Small intestine (tissue), 7 donors: ENCODE data around the gene SLC2A2. TPM values are rescaled to one million over a fixed set of nuclear protein-coding genes. Genes with fewer than 3 reads are reported as not detected.

Experiments used
- DNase-seq, 2 donors: peaks; one replicate each; pipeline versions ENCODE4 v3.0.0 to v3.0.0-alpha.2; 2013
- FAIRE-seq: peaks from 2 replicates; lab custom pipeline; 2012; peaks lifted over from hg19 to GRCh38; lab: Jason Lieb, UNC
- H3K27ac ChIP-seq, 3 donors: one replicate each; pipeline ENCODE4 v1.5.1; 2013; ENCODE audit warnings: low read length in 2 of 3, mild to moderate bottlenecking in 2 of 3, control low read depth in 1 of 3, inconsistent platforms in 1 of 3, low read depth in 1 of 3, moderate library complexity in 1 of 3
- H3K27me3 ChIP-seq, 3 donors: one replicate each; pipeline ENCODE4 v1.6.1; 2013; ENCODE audit warnings: low read length in 3 of 3, inconsistent platforms in 1 of 3; ENCODE audit not compliant: control insufficient read depth in 3 of 3, insufficient read depth in 3 of 3
- H3K36me3 ChIP-seq, 3 donors: one replicate each; pipeline ENCODE4 v1.6.1; 2013; ENCODE audit warnings: low read length in 3 of 3, inconsistent platforms in 1 of 3, low read depth in 1 of 3, mild to moderate bottlenecking in 1 of 3, moderate library complexity in 1 of 3; ENCODE audit not compliant: control insufficient read depth in 3 of 3, insufficient read depth in 2 of 3
- H3K4me1 ChIP-seq, 3 donors: one replicate each; pipeline ENCODE4 v1.6.1; 2013; ENCODE audit warnings: low read length in 2 of 3, inconsistent platforms in 1 of 3, low read depth in 1 of 3, mild to moderate bottlenecking in 1 of 3, moderate library complexity in 1 of 3; ENCODE audit not compliant: control insufficient read depth in 3 of 3, insufficient read depth in 2 of 3
- H3K4me3 ChIP-seq, 3 donors: one replicate each; pipeline ENCODE4 v1.5.1; 2013; ENCODE audit warnings: low read length in 3 of 3, control low read depth in 1 of 3, inconsistent platforms in 1 of 3, low read depth in 1 of 3, mild to moderate bottlenecking in 1 of 3, moderate library complexity in 1 of 3
- H3K9me3 ChIP-seq, 2 donors: one replicate each; pipeline ENCODE4 v1.6.1; 2013; ENCODE audit warnings: low read depth in 1 of 2, low read length in 1 of 2; ENCODE audit not compliant: control insufficient read depth in 2 of 2, insufficient read depth in 1 of 2
- WGBS, 3 donors: extraction: QIAGEN DNeasy Blood & Tissue Kit; methylation state at CpG; one replicate each; pipeline ENCODE4 v1.1.7; 2013; 5-methylcytosine and 5-hydroxymethylcytosine counted together
- polyA plus RNA-seq, 4 donors: library from polyadenylated mRNA; stranded (reverse) in 3 of 4; unstranded in 1 of 4; fragments of 200-250 nt in 3 of 4; fragments of 120-200 nt in 1 of 4; gene quantifications; one replicate each; pipeline versions ENCODE4 v1.2.1 to v1.2.3, GENCODE V29; 2013
- donor health status: healthy with polysubstance abuse.
- donor health status: control.
- donor health status: control.
- donor health status: Bipolar disorder and iron deficiency.
- donor health status: healthy.

SLC2A2 gene
- polyA plus RNA-seq, 4 donors, result 24.6 to 212 (median 66.9) TPM

GRCh38 chr3:171023566-171023965 is 3.0 kb downstream of the SLC2A2 start:
- H3K27ac ChIP-seq, result peak overlapping the region in 2 of 3 donors; percentile 32 to 91
- DNase-seq (peak; percentile 72), FAIRE-seq (no peak)
- peaks cover 0 to 10% (median 0%) of the 10 kb centered on the region in 3 donors for H3K4me1 ChIP-seq
- H3K36me3 ChIP-seq, result peaks cover 0 to 3% (median 0%) of the 10 kb centered on the region in 3 donors
- H3K9me3 ChIP-seq, result no peaks in the 10 kb centered on the region
- H3K27me3 ChIP-seq, result peaks cover 0 to 2% (median 0%) of the 10 kb centered on the region in 3 donors
- H3K4me3 ChIP-seq, result peak overlapping the region in 2 of 3 donors; percentile 52 to 64

DNA sequence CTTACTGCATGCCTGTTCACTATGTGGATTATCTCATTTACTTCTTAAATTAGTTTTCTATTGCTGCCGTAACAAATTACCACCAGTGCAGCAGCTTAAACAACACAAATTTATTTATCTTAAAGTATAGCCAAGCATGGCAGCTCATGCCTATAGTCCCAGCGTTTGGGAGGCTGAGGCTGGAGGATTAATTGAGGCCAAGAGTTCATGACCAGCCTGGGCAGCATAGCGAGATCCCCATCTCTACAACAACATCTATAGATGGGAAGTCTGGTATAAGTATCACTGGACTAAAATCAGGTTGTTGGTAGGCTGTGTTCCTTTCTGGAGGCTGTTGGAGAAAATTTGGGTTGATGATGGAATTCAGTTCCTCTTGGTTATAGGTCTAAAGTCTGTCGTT is 5.1 kb downstream of the SLC2A2 start:
- Histone ChIP-seq H3K4me1 (peaks cover 1 to 22% (median 2%) of the 10 kb centered on the region in 3 donors), H3K27me3 (peaks cover 0 to 2% (median 0%) of the 10 kb centered on the region in 3 donors), H3K4me3 (peak overlapping the region in 1 of 3 donors; percentile 64), H3K27ac (peak overlapping the region in 1 of 3 donors; percentile 91), H3K36me3 (peaks cover 0 to 15% (median 4%) of the 10 kb centered on the region in 3 donors), H3K9me3 (no peaks in the 10 kb centered on the region)
- FAIRE-seq (no peak), DNase-seq (no peak)
- WGBS, 3 donors, result 76 to 83% (median 83%) methylated on average over 4 of the region's 4 CpGs

DNA sequence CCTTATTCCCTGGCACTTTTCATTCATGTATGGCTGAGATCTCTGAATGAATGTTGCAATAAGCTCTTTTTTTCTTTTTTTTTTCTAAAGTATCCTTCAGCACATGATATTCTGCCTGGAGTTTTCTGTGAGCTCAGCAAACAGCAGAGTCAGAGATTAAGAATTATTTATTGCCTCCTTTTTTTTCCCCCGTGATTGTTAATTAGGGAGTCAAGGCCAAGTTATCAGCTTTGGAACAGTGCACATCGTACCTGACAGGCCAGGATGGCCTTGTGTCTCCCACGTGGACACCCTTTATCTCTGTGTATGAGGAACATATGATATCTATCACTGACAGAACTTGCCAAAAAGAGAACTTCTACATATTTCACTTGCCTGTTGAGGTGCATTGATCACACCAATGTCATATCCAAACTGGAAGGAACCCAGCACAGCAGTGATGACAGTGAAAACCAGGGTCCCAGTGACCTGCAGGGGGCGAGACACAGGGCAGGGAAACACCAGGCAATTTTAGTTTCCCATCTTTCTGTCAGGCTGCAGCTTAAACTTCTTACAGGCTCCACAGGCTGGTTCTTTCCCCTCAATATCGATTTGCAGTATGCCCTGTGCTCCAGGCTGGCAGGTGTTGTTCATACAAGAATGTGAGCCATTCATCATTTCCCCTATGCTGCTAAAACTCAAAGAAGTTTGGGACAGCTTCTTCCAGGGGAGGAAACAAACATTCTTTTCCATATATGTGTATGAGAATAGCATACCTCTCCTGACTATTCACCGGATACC is 8.2 kb downstream of the SLC2A2 start:
- WGBS, 3 donors, result 17 to 35% (median 24%) methylated on average over 6 of the region's 6 CpGs
- peak; percentile 81 to 89 for DNase-seq
- Histone ChIP-seq H3K9me3 (no peaks in the 10 kb centered on the region), H3K4me1 (peaks cover 2 to 32% (median 4%) of the 10 kb centered on the region in 3 donors), H3K27ac (peak overlapping the region in 2 of 3 donors; percentile 30 to 63), H3K4me3 (no peak overlapping the region), H3K36me3 (peaks cover 0 to 26% (median 8%) of the 10 kb centered on the region in 3 donors), H3K27me3 (no peaks in the 10 kb centered on the region)
- no peak for FAIRE-seq

DNA sequence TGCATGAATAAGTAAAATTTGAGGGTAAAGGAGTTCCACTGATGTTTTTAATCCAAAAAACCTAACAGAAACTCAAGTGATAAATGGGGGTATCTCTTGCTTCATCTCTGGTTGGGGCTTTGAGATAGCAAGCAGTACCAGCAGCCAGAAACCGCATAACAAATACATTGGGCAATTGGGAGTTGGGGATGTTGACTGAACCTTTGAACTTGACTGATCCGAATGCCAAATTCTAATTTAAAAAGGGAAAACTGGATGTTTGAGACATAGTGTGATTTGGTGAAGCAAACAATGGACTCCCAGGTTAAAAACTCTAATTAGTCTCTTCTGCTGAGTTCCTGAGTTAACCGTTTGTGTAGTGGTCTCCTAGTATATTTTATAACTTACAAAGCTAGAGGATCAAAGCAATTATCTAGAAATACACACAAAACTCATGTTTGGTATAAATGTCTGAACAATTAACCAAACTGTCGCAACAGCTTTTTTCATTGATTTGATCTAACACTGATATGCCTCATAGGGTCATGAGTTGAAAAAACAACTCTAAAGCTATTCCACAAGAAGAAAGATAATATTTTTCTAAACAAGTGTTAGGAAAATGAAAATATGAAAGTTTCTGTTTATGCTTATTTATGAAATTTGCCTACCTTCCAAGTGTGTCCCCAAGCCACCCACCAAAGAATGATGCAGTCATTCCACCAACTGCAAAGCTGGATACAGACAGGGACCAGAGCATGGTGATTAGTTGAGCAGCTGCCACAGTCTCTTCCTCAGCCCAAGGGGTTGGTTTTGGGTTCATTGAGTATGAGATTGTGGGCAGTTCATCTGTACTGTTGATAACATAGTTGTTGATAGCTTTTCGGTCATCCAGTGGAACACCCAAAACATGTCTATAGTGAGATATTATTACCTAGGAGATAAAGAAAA is 12.4 kb downstream of the SLC2A2 start:
- WGBS, 3 donors, result 70 to 77% (median 72%) methylated on average over 5 of the region's 5 CpGs
- peaks cover 0 to 26% (median 11%) of the 10 kb centered on the region in 3 donors for H3K36me3 ChIP-seq
- DNase-seq (no peak), FAIRE-seq (no peak)
- H3K4me3 ChIP-seq, result no peak overlapping the region
- no peaks in the 10 kb centered on the region for H3K9me3 ChIP-seq
- H3K27ac ChIP-seq, result peak overlapping the region in 1 of 3 donors; percentile 54
- peaks cover 0 to 2% (median 0%) of the 10 kb centered on the region in 3 donors for H3K27me3 ChIP-seq
- H3K4me1 ChIP-seq, result peaks cover 2 to 60% (median 5%) of the 10 kb centered on the region in 3 donors

- H3K4me3 ChIP-seq, result no peak overlapping the region
- peaks cover 0 to 23% (median 13%) of the 10 kb centered on the region in 3 donors for H3K36me3 ChIP-seq
- 59 to 82% (median 64%) methylated on average over 4 of the region's 4 CpGs for WGBS, 3 donors
- H3K4me1 ChIP-seq, result peaks cover 0 to 52% (median 5%) of the 10 kb centered on the region in 3 donors
- DNase-seq (no peak), FAIRE-seq (no peak)
- peak overlapping the region in 1 of 3 donors; percentile 51 for H3K27ac ChIP-seq
- peaks cover 0 to 2% (median 0%) of the 10 kb centered on the region in 3 donors for H3K27me3 ChIP-seq
- no peaks in the 10 kb centered on the region for H3K9me3 ChIP-seq
Observed at GRCh38 chr3:171011873-171012336, 14.6 kb downstream of the SLC2A2 start.

GRCh38 chr3:171011109-171011872 is 15.2 kb downstream of the SLC2A2 start:
- no peak for FAIRE-seq
- 46 to 66% (median 52%) methylated on average over 2 of the region's 2 CpGs for WGBS, 3 donors
- H3K27ac ChIP-seq, result peak overlapping the region in 1 of 3 donors; percentile 51
- peak; percentile 53 to 68 for DNase-seq
- H3K4me3 ChIP-seq, result no peak overlapping the region
- peaks cover 0 to 2% (median 0%) of the 10 kb centered on the region in 3 donors for H3K27me3 ChIP-seq
- H3K9me3 ChIP-seq, result no peaks in the 10 kb centered on the region
- H3K4me1 ChIP-seq, result peaks cover 0 to 48% (median 4%) of the 10 kb centered on the region in 3 donors
- H3K36me3 ChIP-seq, result peaks cover 0 to 20% (median 17%) of the 10 kb centered on the region in 3 donors

DNA sequence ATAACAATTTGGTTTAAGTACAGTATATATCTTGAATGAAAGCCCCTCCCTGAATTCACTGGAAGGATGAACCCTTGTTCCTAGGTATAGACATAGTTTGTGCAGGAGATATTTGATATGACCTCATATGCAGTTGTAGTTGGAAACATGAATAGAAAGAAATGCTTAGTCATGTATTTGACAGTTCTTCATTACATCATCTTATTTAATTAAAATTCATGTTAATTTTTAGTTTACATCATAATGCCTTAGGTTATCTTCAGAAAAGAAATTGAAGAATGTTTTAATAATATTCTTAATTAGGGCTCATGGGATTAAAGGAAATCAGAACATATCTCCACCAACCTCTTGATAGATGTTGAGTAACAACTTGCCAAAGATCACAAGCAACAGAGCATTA is 19.2 kb downstream of the SLC2A2 start:
- peaks cover 0 to 19% (median 14%) of the 10 kb centered on the region in 3 donors for H3K36me3 ChIP-seq
- DNase-seq, result no peak
- H3K9me3 ChIP-seq, result no peaks in the 10 kb centered on the region
- H3K4me3 ChIP-seq, result no peak overlapping the region
- H3K4me1 ChIP-seq, result peaks cover 0 to 57% (median 2%) of the 10 kb centered on the region in 3 donors
- peak overlapping the region in 1 of 3 donors; percentile 0 for H3K27ac ChIP-seq
- no peak for FAIRE-seq
- H3K27me3 ChIP-seq, result peaks cover 0 to 2% (median 0%) of the 10 kb centered on the region in 3 donors
